DOHH2 (cell line): ENCODE data around the gene VWF.
"Not testable (repeated sequence)": the region's sequence is repeated elsewhere in the genome, so short reads cannot be mapped to it uniquely, and the experiment has no call there.

ENCODE experiments used
- CTCF ChIP-seq: fragments of 200-600 bp; sonication (generic); IDR thresholded peaks from one replicate; pipeline ENCODE4 v1.5.1; 2014; ENCODE audit warnings: antibody characterized with exemption, mild to moderate bottlenecking, low read depth, low read length; ENCODE audit not compliant: poor library complexity, severe bottlenecking
- EZH2phosphoT487 ChIP-seq: fragments of 200-600 bp; sonication (generic); IDR thresholded peaks from 2 replicates; pipeline ENCODE4 v1.6.1; 2017; ENCODE audit warnings: borderline replicate concordance, mild to moderate bottlenecking, antibody characterized with exemption, low read length, moderate library complexity, mixed read lengths

DNA sequence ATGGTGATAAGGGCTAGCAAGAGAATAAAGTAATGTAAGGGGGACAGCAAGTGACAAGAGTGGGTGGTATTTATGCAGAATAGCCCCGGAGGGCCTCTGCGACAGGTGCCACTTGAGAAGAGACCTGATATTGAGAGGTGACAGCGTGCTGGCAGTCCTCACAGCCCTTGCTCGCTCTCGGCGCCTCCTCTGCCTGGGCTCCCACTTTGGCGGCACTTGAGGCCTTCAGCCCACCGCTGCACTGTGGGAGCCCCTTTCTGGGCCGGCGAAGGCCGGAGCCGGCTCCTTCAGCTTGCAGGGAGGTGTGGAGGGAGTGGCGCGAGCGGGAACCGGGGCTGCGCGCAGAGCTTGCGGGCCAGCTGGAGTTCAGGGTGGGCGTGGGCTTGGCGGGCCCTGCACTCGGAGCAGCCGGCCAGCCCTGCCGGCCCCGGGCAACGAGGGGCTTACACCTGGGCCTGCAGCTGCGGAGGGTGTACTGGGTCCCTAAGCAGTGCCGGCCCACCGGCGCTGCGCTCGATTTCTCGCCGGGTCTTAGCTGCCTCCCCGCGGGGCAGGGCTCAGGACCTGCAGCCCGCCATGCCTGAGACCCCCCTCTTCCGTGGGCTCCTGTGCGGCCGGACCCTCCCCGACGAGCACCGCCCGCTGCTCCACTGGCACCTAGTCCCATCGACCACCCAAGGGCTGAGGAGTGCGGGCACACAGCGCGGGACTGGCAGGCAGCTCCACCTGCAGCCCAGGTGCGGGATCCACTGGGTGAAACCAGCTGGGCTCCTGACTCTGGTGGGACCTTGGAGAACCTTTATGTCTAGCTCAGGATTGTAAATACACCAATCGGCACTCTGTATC, 34.9 kb upstream of the VWF start:
- TF ChIP-seq CTCF, EZH2phosphoT487: not testable (repeated sequence)
